COLO668 (cell line): Measurements from ENCODE around the gene DOK5.

Experiments
- DNase-seq: peaks from one replicate; lab custom pipeline; 2025; ENCODE audit not compliant: unreplicated experiment; lab: John Stamatoyannopoulos, UW

Gene DOK5

GRCh38 chr20:54512694-54513093 lies 37.3 kb downstream of the DOK5 start:
- no peak for DNase-seq

DNA sequence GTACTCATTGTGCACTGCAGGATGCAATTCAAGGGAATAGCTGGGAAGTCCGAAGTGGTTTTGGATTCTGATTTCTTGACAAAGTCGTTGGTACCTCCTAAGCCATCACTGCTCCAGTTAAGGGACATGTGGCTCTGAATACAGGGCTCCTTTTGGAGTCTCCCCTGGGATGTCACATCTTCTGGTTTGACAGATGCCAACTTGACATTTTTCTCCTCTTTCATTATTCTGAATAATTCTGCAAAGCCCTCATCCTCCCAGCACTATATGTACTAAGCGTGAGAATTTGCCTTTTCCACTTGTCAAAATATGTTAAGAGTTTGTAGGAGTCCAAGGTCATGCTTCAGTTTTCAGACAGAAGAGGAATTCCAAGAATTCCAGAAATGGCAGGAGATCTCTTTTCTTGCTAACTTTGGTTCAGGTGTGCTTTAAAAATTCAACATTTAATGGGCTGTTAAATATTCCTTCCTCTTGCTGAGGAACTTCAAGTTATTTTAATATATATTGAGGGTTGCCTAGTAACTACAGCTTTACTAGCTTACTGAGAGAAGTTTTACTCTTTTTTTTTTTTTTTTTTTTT lies 38.7 kb downstream of the DOK5 start:
- no peak for DNase-seq

- no peak for DNase-seq
Observed at GRCh38 chr20:54515793-54516628, 40.6 kb downstream of the DOK5 start.

- DNase-seq = no peak
Observed at GRCh38 chr20:54517241-54517975, 42.0 kb downstream of the DOK5 start.

DNA sequence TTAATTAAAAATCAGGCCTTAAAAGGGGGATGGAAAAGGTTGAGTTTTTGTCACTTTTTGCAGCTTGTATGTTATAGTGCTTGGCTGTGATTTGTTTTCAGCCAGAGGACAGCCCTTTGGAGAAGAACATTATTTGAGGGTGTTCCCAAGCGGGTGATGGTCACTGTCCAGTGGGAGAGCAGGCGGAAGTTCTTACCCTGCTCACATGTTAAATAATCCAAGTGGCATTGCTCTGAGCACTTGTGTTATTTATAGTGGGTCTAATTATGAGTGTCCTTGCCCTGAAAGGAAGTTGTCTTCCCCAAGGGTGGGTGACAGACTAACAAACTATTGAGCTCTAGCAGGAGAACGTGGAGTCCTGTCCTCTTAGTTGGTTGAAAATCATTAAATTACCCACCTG lies 49.5 kb downstream of the DOK5 start:
- DNase-seq = no peak

- no peak for DNase-seq
Observed at GRCh38 chr20:54525916-54526590, 50.7 kb downstream of the DOK5 start.

GRCh38 chr20:54526801-54527200 lies 51.4 kb downstream of the DOK5 start:
- DNase-seq = no peak

DNA sequence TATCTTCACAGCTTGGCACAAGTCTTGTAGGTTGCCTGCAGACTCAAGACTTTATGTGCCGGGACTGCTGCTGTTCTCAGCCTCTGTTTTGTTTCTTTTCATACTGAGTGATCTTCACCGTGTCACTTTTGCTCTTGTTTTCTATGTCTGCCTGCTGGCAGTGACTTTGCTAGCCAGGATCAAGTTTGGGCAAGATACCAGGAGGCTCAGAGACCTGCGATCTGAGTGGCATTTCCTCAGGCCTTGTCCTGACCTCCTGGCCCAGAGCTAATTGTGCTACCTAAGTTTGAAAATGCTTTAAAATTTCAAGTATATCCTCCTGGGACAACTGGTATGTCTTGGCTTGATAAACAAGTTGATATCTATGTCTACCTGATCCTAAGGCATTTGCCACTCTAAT lies 57.2 kb downstream of the DOK5 start:
- DNase-seq = no peak

DNA sequence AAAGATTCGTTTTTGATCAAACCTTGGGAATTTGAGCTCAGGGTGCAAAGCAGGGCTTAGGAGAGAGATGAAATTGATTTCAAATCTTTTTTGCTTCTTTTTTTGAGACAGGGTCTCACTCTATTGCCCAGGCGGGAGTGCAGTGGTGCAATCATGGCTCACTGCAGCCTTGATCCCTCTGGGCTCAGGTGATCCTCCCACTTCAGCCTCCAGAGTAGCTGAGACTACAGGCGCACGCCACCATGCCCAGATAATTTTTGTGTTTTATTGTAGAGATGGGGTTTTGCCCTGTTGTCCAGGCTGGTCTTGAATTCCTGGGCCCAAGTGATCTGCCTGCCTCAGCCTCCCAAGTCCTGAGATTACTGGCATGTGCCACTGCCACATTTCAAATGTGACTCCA lies 58.7 kb downstream of the DOK5 start:
- no peak for DNase-seq

DNA sequence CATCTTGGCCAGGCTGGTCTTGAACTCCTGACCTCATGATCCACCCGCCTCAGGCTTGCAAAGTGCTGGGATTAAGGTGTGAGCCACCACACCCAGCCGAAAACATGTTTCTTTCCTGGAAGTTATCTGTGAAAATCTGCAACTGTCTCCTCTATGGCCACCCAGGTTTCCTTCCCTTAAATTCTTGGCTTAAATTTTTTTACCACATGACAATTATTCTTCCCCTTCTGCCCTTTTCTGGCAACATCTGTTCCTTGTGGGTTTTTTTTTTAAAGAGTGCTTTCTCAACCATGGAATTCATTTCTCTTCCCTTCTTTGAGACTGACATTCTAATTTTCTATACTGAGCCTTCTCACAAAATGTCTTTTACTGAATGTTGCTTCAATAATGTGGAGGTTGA lies 59.6 kb downstream of the DOK5 start:
- DNase-seq = no peak

GRCh38 chr20:54535746-54536145 lies 60.4 kb downstream of the DOK5 start:
- DNase-seq = no peak

DNA sequence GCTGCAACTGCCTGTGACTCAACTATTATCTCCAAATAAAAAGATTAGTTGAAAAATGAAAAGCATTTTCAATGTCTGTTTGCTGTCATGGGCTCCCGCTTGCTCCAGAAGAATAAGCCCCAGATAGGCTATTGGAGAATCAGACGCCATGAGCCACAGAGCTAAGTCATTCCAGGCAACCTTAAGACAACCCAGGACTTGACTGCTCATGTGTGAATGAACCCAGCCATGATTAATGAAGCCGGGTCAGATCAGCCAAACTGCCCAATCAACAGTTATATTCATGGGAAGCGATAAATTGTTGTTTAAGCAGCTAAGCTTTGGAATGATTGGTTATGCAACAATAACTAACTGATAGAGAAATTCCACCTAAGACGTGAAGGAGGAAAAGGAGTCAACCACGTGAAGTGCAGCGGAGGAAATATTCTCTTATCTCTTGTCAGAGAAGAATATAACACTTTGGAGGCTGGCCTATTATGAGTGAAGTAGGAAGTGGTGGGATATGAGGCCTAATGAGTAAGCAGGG lies 64.2 kb downstream of the DOK5 start:
- DNase-seq = no peak

DNA sequence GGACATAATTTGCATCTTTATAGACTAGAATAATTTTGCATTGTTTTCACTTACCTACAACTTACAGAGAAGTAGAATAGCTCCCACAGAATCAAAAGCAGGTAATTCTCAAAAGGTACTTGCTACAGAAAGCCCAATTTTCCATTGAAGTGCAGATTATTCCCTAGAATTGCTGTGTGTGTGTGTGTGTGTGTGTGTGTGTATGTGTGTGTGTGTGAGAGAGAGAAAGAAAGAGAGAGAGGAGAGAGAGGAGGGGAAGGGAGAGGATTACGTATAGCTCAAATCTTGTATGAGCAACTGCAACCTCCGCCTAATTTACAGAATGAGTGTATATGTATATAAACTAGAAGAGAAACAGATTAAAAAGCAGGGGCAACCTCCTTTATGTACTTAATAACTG lies 68.0 kb downstream of the DOK5 start:
- no peak for DNase-seq

DNA sequence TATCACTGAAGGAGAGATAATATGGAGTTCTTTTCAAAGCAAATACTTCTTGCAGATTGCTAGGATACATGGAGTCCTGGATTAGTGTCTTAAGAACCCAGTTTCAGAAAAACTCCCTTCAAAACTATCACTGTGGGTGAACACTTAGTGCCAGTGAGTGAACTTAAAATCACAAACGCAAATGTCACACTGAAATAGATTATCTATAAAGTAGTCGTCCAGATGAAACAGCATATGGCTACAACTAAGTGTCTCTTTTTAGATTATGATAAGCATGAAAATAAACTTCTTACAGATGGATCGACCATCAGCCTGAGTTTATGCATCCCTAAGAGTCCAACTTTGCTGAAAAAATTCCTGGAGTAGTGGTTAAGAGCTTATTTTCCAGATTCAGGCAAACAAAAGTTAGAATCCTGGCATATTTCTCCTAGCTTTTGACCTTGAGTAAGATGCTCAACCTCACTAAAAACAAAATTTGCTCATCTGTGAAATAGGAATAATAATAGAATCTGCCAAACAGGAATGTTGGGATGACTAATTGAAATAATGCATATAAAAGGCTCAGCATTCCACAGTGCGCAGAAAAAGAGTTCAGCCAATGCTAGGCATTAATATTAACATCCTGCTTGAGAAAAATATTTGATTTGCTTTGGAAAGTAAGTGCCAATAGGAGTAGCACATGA lies 70.4 kb downstream of the DOK5 start:
- DNase-seq = no peak

- no peak for DNase-seq
Observed at GRCh38 chr20:54548849-54549248, 73.5 kb downstream of the DOK5 start.

DNA sequence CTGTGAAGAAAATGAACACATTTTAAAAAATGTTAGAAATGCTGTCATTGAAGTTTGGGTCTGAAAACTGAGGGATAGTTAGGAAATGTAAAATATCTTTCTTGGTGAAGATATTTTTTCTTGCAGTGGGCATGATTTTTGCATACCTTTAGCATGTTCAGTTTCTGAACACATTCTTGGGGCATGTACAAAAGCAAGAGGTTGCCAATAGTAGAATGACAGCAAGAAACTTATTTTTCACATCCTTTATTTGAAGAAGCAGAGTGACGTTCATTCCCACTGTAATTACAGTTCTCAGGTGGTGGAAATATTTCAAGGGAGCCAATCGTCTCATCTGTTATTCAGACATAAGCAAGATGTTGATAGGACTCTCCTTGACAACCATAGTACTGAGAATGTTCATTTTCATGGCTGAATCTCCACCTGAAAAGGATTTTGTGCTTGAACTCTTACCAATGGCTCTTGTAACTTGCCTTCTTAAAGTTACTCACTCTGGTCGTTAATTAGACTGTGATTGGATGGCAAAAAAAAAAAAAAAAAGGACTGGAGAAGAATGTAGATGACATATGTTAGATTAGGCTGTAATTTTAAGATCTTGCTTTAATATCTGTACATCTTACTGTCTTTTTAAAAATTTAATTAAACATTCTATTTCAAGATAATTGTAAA lies 74.4 kb downstream of the DOK5 start:
- no peak for DNase-seq

DNA sequence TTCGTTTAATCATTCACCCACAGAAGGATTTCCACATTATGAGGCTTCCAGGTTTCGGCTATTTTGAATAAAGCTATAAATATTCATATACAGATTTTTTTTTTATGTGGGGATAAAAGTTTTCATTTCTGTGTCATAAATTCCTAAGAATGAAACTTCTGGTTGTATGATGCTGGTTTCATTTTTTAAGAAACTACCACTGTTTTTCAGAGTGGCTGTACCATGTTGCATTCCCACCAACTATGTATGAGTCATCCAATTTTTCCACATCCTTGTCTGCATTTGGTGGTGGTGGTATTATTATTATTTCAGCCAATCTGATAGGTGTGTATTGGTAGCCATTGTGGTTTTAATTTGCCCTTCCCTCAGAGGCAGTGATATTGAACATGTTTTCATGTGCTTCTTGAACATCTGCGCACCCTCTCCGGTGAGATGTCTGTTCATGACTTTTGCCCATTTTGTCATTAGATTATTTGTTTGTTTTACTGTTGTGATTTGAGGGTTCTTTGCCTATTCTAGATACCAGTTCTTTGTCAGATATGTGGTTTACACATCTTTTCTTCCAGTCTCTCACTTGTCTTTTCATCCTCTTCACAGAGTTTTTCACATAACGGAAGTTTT lies 75.5 kb downstream of the DOK5 start:
- DNase-seq = no peak

- DNase-seq = no peak
Observed at GRCh38 chr20:54554006-54554405, 78.6 kb downstream of the DOK5 start.

GRCh38 chr20:54555150-54555549 lies 79.8 kb downstream of the DOK5 start:
- no peak for DNase-seq

DNA sequence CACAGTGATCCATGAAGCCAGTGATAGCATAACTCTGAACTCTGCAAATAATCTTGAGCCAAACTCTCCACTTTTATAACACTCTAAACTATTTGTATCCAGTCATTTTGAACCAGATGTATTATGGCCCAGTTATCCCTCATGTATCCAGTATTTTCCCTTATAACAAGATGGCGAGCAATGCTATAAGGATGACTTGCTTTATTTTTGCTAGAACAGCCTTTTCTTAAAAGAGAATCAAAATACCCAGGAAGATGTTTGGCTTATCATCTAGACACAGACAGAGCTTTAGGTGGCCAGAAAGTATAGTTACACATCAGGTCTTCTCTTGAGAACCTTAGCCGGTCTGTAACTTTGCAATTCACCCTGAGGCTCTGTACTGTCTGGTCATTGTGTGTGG lies 81.0 kb downstream of the DOK5 start:
- DNase-seq = no peak
